GM23338 (cell line): ENCODE data around the gene SPCS2. TPM values are rescaled to one million over a fixed set of nuclear protein-coding genes. Genes with fewer than 3 reads are reported as not detected.

Source experiments
- ATAC-seq: fragments of 200-7000 bp; cut with Tn5 transposase; 3 replicates; pipeline ENCODE4 v1.9.1; 2020
- DNase-seq: peaks from one replicate; pipeline ENCODE4 v3.0.0-alpha.2; 2015; ENCODE audit warnings: low spot score
- H2AFZ ChIP-seq: fragments of 200-600 bp; sonication (generic); 2 replicates; pipeline ENCODE4 v1.8.0; 2016; ENCODE audit warnings: antibody characterized with exemption, mild to moderate bottlenecking, moderate library complexity
- H3F3A ChIP-seq: fragments of 200-600 bp; sonication (generic); replicated peaks from 2 replicates; pipeline ENCODE4 v1.8.0; 2017; ENCODE audit warnings: antibody characterized with exemption, mixed run types, low read depth
- H3K27ac ChIP-seq: fragments of 200-600 bp; sonication (generic); 2 replicates; pipeline ENCODE4 v1.6.1; 2016; ENCODE audit warnings: low read depth
- H3K27me3 ChIP-seq: fragments of 200-600 bp; sonication (generic); 2 replicates; pipeline ENCODE4 v1.8.0; 2016; ENCODE audit warnings: mild to moderate bottlenecking, mixed run types, moderate library complexity; ENCODE audit not compliant: insufficient read depth
- H3K36me3 ChIP-seq: fragments of 200-600 bp; sonication (generic); 2 replicates; pipeline ENCODE4 v1.8.0; 2016; ENCODE audit warnings: mild to moderate bottlenecking; ENCODE audit not compliant: insufficient read depth
- H3K4me1 ChIP-seq: fragments of 200-600 bp; sonication (generic); 2 replicates; pipeline ENCODE4 v1.8.0; 2016; ENCODE audit warnings: mild to moderate bottlenecking, moderate library complexity; ENCODE audit not compliant: insufficient read depth
- H3K4me2 ChIP-seq: fragments of 200-600 bp; sonication (generic); 2 replicates; pipeline ENCODE4 v1.7.1; 2017; ENCODE audit warnings: mixed run types
- H3K4me3 ChIP-seq: fragments of 200-600 bp; sonication (generic); 2 replicates; pipeline ENCODE4 v1.6.1; 2016; ENCODE audit warnings: mixed run types
- H3K79me2 ChIP-seq: fragments of 200-600 bp; sonication (generic); replicated peaks from 2 replicates; pipeline ENCODE4 v1.8.0; 2017; ENCODE audit warnings: mild to moderate bottlenecking; ENCODE audit not compliant: insufficient read depth
- H3K9me2 ChIP-seq: fragments of 200-600 bp; sonication (generic); 2 replicates; pipeline ENCODE4 v1.8.0; 2017; ENCODE audit not compliant: insufficient read depth
- H4K20me1 ChIP-seq: fragments of 200-600 bp; sonication (generic); replicated peaks from 2 replicates; pipeline ENCODE4 v1.8.0; 2017; ENCODE audit warnings: mild to moderate bottlenecking; ENCODE audit not compliant: insufficient read depth
- H3K27ac Mint-ChIP-seq: 2 replicates; pipeline ENCODE4 v1.8.0; 2020; ENCODE audit warnings: inconsistent platforms, mild to moderate bottlenecking, moderate library complexity, mixed read lengths
- H3K27me3 Mint-ChIP-seq: 3 replicates; pipeline ENCODE4 v1.8.0; 2022; ENCODE audit warnings: low read depth, mild to moderate bottlenecking, moderate library complexity, mixed read lengths, inconsistent platforms; ENCODE audit not compliant: insufficient read depth, poor library complexity
- H3K36me3 Mint-ChIP-seq: 3 replicates; pipeline ENCODE4 v1.8.0; 2021; ENCODE audit warnings: low read depth, mild to moderate bottlenecking, inconsistent platforms, moderate library complexity, mixed read lengths
- H3K4me1 Mint-ChIP-seq: 3 replicates; pipeline ENCODE4 v1.8.0; 2020; ENCODE audit warnings: mild to moderate bottlenecking, inconsistent platforms, mixed read lengths
- H3K4me3 Mint-ChIP-seq: 3 replicates; pipeline ENCODE4 v1.8.0; 2021; ENCODE audit warnings: moderate library complexity, mild to moderate bottlenecking, inconsistent platforms, mixed read lengths
- H3K9me3 Mint-ChIP-seq: 3 replicates; pipeline ENCODE4 v1.8.0; 2020; ENCODE audit warnings: moderate library complexity, mild to moderate bottlenecking, inconsistent platforms, mixed read lengths
- ETS1 ChIP-seq: IDR thresholded peaks from 2 replicates; pipeline ENCODE4 v1.6.1; 2016; ENCODE audit warnings: antibody characterized with exemption
- EZH2 ChIP-seq: fragments of 200-600 bp; sonication (generic); IDR thresholded peaks from one replicate; pipeline ENCODE4 v1.8.0; 2017; ENCODE audit warnings: antibody characterized with exemption, mild to moderate bottlenecking, low read depth; ENCODE audit not compliant: unreplicated experiment
- EZH2phosphoT487 ChIP-seq: fragments of 200-600 bp; sonication (generic); IDR thresholded peaks from one replicate; pipeline ENCODE4 v1.8.1; 2018; ENCODE audit warnings: antibody characterized with exemption; ENCODE audit not compliant: unreplicated experiment
- NANOG ChIP-seq: IDR thresholded peaks from 2 replicates; pipeline ENCODE4 v1.6.1; 2016; ENCODE audit warnings: antibody characterized with exemption, borderline replicate concordance
- POLR2AphosphoS5 ChIP-seq: IDR thresholded peaks from 2 replicates; pipeline ENCODE4 v1.6.1; 2016; ENCODE audit warnings: antibody characterized with exemption, low read depth
- REST ChIP-seq: IDR thresholded peaks from one replicate; pipeline ENCODE4 v1.6.1; 2018; ENCODE audit warnings: antibody characterized with exemption; ENCODE audit not compliant: unreplicated experiment
- STAT1 ChIP-seq: IDR thresholded peaks from one replicate; pipeline ENCODE4 v1.6.1; 2016; ENCODE audit warnings: antibody characterized with exemption; ENCODE audit not compliant: unreplicated experiment
- ZNF114 ChIP-seq: fragments of 250-450 bp; sonication (Bioruptor Pico); IDR thresholded peaks from 2 replicates; pipeline ENCODE4 v1.5.0; 2020; ENCODE audit warnings: mild to moderate bottlenecking, moderate library complexity
- ZNF462 ChIP-seq: fragments of 250-450 bp; sonication (Bioruptor Pico); IDR thresholded peaks from 2 replicates; pipeline ENCODE4 v1.5.0; 2020; ENCODE audit warnings: mild to moderate bottlenecking, moderate library complexity
- polyA plus RNA-seq: library from polyadenylated mRNA; unstranded; fragments of >200 nt; fragmentation: Nextera tagmentation; extraction: Ambion mirVana; gene quantifications from 2 replicates; pipeline ENCODE4 v1.2.1, GENCODE V29; 2016
- total RNA-seq: library from RNA; depleted of rRNA; stranded (reverse); fragments of >200 nt; shearing (Covaris generic); gene quantifications from 2 replicates; pipeline ENCODE4 v1.2.3, GENCODE V29; 2014

The SPCS2 gene
- total and polyA plus RNA-seq, 2 experiments from 2014 or later: 115 to 334 TPM

- Histone ChIP-seq H3K79me2 (no peaks in the 10 kb centered on the region), H3K4me2 (no peak overlapping the region), H4K20me1 (no peaks in the 10 kb centered on the region), H3K36me3 (no peaks in the 10 kb centered on the region), H3K27me3 (no peaks in the 10 kb centered on the region), H3K4me1 (no peaks in the 10 kb centered on the region), H3K9me2 (no peaks in the 10 kb centered on the region), H3K4me3 (no peak overlapping the region), H2AFZ (no peak overlapping the region), H3K27ac (no peak overlapping the region), H3F3A (no peaks in the 10 kb centered on the region)
- ATAC-seq (no peak), DNase-seq (no peak)
- H3K4me1 Mint-ChIP-seq: no peaks in the 10 kb centered on the region
- H3K27ac Mint-ChIP-seq: no peak overlapping the region
- peaks cover 1% of the 10 kb centered on the region for H3K27me3 Mint-ChIP-seq
- TF ChIP-seq ZNF462 (CRISPR knock-in tag) (no peak), ZNF114 (CRISPR knock-in tag) (no peak), REST (no peak), NANOG (no peak), POLR2AphosphoS5 (no peak), ETS1 (no peak), STAT1 (no peak), EZH2 (no peak), EZH2phosphoT487 (no peak)
- no peaks in the 10 kb centered on the region for H3K36me3 Mint-ChIP-seq
- H3K4me3 Mint-ChIP-seq: no peak overlapping the region
- no peaks in the 10 kb centered on the region for H3K9me3 Mint-ChIP-seq
Measured at GRCh38 chr11:74932797-74933196, 16.3 kb upstream of the SPCS2 start.
